Measurements from ENCODE around the gene BCL6. TPM values are rescaled to one million over a fixed set of nuclear protein-coding genes. Genes with fewer than 3 reads are reported as not detected.

BCL6 gene
- total RNA-seq, 1 donor from 2014 or later = 20.3 TPM

DNA sequence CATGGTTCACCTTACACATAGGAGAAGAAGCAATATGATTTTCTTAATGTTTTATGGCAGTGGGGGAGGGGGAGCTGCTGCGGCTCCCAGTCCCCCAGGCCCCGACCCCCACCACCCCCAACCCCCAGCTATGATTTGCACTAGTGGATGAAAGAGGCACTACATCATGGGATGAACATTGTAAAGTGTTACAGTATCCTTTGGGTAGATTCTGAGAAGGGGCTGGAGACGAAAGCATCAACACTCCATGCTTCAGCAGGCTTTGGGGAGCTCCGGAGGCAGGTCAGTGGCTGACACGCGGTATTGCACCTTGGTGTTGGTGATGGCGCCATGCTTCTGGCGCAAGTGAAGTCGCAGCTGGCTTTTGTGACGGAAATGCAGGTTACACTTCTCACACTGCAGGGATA lies 23.1 kb downstream of the BCL6 start:
- H3K79me2 ChIP-seq (ENCODE audit: low read depth) = no peaks in the 10 kb centered on the region
- H3K4me1 ChIP-seq = peaks cover 11% of the 10 kb centered on the region
- H3K9ac ChIP-seq = no peak overlapping the region
- Mint-ChIP-seq H3K36me3 (peaks cover 27% of the 10 kb centered on the region), H3K27me3 (ENCODE audit: insufficient read depth, low read depth) (no peaks in the 10 kb centered on the region), H3K27ac (no peak overlapping the region), H3K9me3 (no peaks in the 10 kb centered on the region), H3K4me1 (peaks cover 12% of the 10 kb centered on the region), H3K4me3 (no peak overlapping the region)
- TF ChIP-seq EZH2 (IDR thresholded peaks at IDR 0.05) = no peak
- TF ChIP-seq, protein P1, sequence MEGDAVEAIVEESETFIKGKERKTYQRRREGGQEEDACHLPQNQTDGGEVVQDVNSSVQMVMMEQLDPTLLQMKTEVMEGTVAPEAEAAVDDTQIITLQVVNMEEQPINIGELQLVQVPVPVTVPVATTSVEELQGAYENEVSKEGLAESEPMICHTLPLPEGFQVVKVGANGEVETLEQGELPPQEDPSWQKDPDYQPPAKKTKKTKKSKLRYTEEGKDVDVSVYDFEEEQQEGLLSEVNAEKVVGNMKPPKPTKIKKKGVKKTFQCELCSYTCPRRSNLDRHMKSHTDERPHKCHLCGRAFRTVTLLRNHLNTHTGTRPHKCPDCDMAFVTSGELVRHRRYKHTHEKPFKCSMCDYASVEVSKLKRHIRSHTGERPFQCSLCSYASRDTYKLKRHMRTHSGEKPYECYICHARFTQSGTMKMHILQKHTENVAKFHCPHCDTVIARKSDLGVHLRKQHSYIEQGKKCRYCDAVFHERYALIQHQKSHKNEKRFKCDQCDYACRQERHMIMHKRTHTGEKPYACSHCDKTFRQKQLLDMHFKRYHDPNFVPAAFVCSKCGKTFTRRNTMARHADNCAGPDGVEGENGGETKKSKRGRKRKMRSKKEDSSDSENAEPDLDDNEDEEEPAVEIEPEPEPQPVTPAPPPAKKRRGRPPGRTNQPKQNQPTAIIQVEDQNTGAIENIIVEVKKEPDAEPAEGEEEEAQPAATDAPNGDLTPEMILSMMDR (IDR thresholded peaks at IDR 0.05) = peak; percentile 32
- peaks cover 5% of the 10 kb centered on the region for H4K20me1 ChIP-seq (ENCODE audit: low read depth)
- H2AFZ ChIP-seq (replicated peaks) = no peak overlapping the region
- no peak for DNase-seq (ENCODE audit: low spot score)
- no peak overlapping the region for H3K4me3 ChIP-seq
- no peaks in the 10 kb centered on the region for H3K27me3 ChIP-seq
- no peaks in the 10 kb centered on the region for H3K9me3 ChIP-seq (ENCODE audit: low read depth)
- H3K36me3 ChIP-seq = peaks cover 7% of the 10 kb centered on the region
- peaks cover 24% of the 10 kb centered on the region for H3F3A ChIP-seq (ENCODE audit: low read depth)
- no peak overlapping the region for H3K27ac ChIP-seq
- H3K4me2 ChIP-seq = no peak overlapping the region

DNA sequence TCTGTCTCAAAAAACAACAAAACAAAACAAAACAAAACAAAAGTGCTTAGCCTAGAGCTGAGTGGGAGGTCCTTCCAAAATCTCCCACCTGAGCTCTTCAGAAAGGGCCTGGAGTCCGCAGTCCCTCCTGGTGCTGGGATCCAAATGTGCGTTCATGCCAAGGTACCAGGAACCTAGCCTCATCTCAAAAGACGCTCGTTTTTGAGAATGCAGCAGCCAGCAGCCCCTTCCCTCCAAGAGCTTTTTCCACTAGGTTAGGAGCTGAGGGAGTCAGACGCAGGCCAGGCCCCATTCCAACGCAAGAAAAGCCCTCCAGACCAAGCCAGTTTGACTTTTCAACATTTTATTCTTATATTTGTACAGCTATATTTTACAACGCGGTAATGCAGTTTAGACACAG lies 24.2 kb downstream of the BCL6 start:
- peaks cover 7% of the 10 kb centered on the region for H3K36me3 ChIP-seq
- H3K79me2 ChIP-seq (ENCODE audit: low read depth) = no peaks in the 10 kb centered on the region
- H3K27me3 ChIP-seq = no peaks in the 10 kb centered on the region
- no peak overlapping the region for H3K4me3 ChIP-seq
- H3K9ac ChIP-seq = no peak overlapping the region
- Mint-ChIP-seq H3K4me3 (no peak overlapping the region), H3K4me1 (peaks cover 12% of the 10 kb centered on the region), H3K27ac (no peak overlapping the region), H3K27me3 (ENCODE audit: insufficient read depth, low read depth) (no peaks in the 10 kb centered on the region), H3K36me3 (peaks cover 24% of the 10 kb centered on the region), H3K9me3 (no peaks in the 10 kb centered on the region)
- no peak overlapping the region for H3K4me2 ChIP-seq
- no peak for DNase-seq (ENCODE audit: low spot score)
- peaks cover 24% of the 10 kb centered on the region for H3F3A ChIP-seq (ENCODE audit: low read depth)
- peaks cover 11% of the 10 kb centered on the region for H3K4me1 ChIP-seq
- H3K27ac ChIP-seq = no peak overlapping the region
- H2AFZ ChIP-seq (replicated peaks) = no peak overlapping the region
- TF ChIP-seq EZH2 (IDR thresholded peaks at IDR 0.05) (no peak), EZH2phosphoT487 (IDR thresholded peaks at IDR 0.05) (no peak)
- TF ChIP-seq, protein P1 (IDR thresholded peaks at IDR 0.05) = no peak
- peaks cover 5% of the 10 kb centered on the region for H4K20me1 ChIP-seq (ENCODE audit: low read depth)
- H3K9me3 ChIP-seq (ENCODE audit: low read depth) = no peaks in the 10 kb centered on the region

DNA sequence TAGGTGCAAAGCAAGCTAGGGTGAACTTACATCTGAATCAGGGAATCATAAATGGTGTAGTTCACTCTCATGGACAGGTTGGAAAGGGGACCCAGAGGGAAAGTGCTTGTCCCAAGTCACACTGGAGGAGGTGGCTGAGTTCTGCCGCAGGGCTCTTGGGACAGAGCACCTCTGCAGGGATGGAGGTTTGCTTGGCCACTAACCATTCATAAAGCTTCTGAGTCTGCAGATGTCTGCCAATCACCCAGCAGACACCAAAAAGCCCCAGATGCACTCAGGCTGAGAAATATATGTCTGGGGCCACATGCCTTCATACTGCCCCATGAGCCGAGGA lies 25.0 kb downstream of the BCL6 start:
- no peak for TF ChIP-seq EZH2 (IDR thresholded peaks at IDR 0.05)
- TF ChIP-seq, protein P1 (IDR thresholded peaks at IDR 0.05) = no peak
- TF ChIP-seq EZH2phosphoT487 (IDR thresholded peaks at IDR 0.05) = no peak
- peaks cover 12% of the 10 kb centered on the region for H3K4me1 Mint-ChIP-seq
- H3K4me3 ChIP-seq = no peak overlapping the region
- H2AFZ ChIP-seq (replicated peaks) = no peak overlapping the region
- peaks cover 11% of the 10 kb centered on the region for H3K4me1 ChIP-seq
- peaks cover 22% of the 10 kb centered on the region for H3K36me3 Mint-ChIP-seq
- peaks cover 5% of the 10 kb centered on the region for H4K20me1 ChIP-seq (ENCODE audit: low read depth)
- no peaks in the 10 kb centered on the region for H3K27me3 Mint-ChIP-seq (ENCODE audit: insufficient read depth, low read depth)
- H3K79me2 ChIP-seq (ENCODE audit: low read depth) = no peaks in the 10 kb centered on the region
- no peak overlapping the region for H3K9ac ChIP-seq
- H3K9me3 ChIP-seq (ENCODE audit: low read depth) = no peaks in the 10 kb centered on the region
- no peak overlapping the region for H3K4me3 Mint-ChIP-seq
- H3F3A ChIP-seq (ENCODE audit: low read depth) = peaks cover 24% of the 10 kb centered on the region
- peaks cover 7% of the 10 kb centered on the region for H3K36me3 ChIP-seq
- H3K9me3 Mint-ChIP-seq = no peaks in the 10 kb centered on the region
- no peak overlapping the region for H3K4me2 ChIP-seq
- no peaks in the 10 kb centered on the region for H3K27me3 ChIP-seq
- H3K27ac Mint-ChIP-seq = no peak overlapping the region
- no peak overlapping the region for H3K27ac ChIP-seq
- no peak for DNase-seq (ENCODE audit: low spot score)
